Liver (tissue), 3 donors: ENCODE data around the gene APOBEC2.

Experiments
- CTCF ChIP-seq: fragments of 150-350 bp; IDR thresholded peaks from 2 replicates; pipeline ENCODE4 v1.5.1; 2017; ENCODE audit warnings: improper control_type of control experiment, low read depth, low read length; ENCODE audit not compliant: missing input control
- EGR1 ChIP-seq, 2 donors: IDR thresholded peaks; 2 replicates each; pipeline ENCODE4 v1.6.1; 2016 to 2018; ENCODE audit warnings: antibody characterized with exemption in 2 of 2, low read depth in 2 of 2
- GABPA ChIP-seq, 2 donors: IDR thresholded peaks in 1 of 2; conservative IDR thresholded peaks in 1 of 2; 2 replicates each; pipeline ENCODE4 v1.6.1; 2016; ENCODE audit warnings: antibody characterized with exemption in 2 of 2, mild to moderate bottlenecking in 1 of 2, moderate library complexity in 1 of 2
- HNF4G ChIP-seq: IDR thresholded peaks from 2 replicates; pipeline ENCODE4 v1.6.1; 2016; ENCODE audit warnings: antibody characterized with exemption
- RAD21 ChIP-seq, 2 donors: IDR thresholded peaks; 2 replicates each; pipeline ENCODE4 v1.6.1; 2016; ENCODE audit warnings: antibody characterized with exemption in 2 of 2, mild to moderate bottlenecking in 2 of 2
- YY1 ChIP-seq: IDR thresholded peaks from 2 replicates; pipeline ENCODE4 v1.6.1; 2016; ENCODE audit warnings: antibody characterized with exemption, mild to moderate bottlenecking
- donor health status: healthy.
- donor health status: healthy.

- TF ChIP-seq CTCF (no peak), EGR1 (IDR thresholded peaks at IDR 0.05; ENCODE audit: low read depth in 2 of 2) (no peak), YY1 (no peak), RAD21 (IDR thresholded peaks at IDR 0.05) (no peak), GABPA (IDR thresholded peaks at IDR 0.05 in 1 of 2, conservative IDR thresholded peaks at IDR 0.05 in 1 of 2) (no peak), HNF4G (no peak)
Measured at GRCh38 chr6:41013466-41014153, 39.4 kb upstream of the APOBEC2 start.
